ENCODE measurements around the gene SLC35G1. TPM values are rescaled to one million over a fixed set of nuclear protein-coding genes. Genes with fewer than 3 reads are reported as not detected.

The SLC35G1 gene
- total and polyA plus RNA-seq, 12 donors: 0.86 to 4.0 (median 2.4) TPM

DNA sequence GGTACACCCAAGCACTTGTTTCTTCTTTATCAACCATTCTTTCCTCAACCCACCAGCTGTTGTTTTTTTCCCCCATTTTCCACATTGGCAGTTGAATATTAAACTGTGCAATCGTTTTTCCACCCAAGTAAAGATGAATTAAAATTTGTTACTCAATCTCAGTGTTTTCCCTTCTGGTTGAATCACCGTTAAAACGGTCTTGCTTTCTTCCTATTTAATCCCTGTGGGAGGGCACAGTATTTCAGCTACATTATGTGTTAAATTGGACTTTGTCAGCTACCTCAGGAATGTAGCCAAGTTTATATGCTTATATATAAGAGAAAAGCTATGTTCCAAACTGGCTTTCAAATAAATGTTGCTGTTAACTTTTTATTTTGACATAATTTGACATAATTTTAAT lies 19.9 kb downstream of the SLC35G1 start:
- WGBS, 2 donors: 49 to 59% methylated on average over 3 of the region's 3 CpGs

DNA sequence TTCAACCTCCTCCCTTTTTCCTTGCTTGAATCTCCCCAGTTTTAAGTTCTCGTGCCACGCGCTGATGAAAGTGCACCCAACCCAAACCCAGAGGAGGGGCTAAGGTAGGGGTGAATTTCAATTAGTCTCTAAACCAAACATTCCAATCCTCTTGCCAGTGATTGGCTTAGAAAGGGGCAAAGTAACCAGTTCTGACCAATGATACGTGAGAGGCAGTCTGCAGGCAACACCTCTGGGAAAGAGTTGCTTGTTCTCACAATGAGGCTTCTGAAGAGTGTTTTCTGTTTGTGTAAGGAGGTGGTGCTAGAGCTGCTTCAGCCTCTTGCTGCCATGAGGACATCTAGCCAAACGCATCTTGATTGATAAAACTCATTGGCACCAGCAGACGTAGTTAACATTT lies 21.8 kb downstream of the SLC35G1 start:
- H3K4me1 ChIP-seq: peaks cover 0 to 20% (median 9%) of the 10 kb centered on the region in 9 donors
- WGBS, 2 donors: 88 to 89% methylated on average over 6 of the region's 6 CpGs
- ATAC-seq (no peak), DNase-seq (no peak)
- H3K36me3 ChIP-seq: no peaks in the 10 kb centered on the region
- TF ChIP-seq, protein P1, sequence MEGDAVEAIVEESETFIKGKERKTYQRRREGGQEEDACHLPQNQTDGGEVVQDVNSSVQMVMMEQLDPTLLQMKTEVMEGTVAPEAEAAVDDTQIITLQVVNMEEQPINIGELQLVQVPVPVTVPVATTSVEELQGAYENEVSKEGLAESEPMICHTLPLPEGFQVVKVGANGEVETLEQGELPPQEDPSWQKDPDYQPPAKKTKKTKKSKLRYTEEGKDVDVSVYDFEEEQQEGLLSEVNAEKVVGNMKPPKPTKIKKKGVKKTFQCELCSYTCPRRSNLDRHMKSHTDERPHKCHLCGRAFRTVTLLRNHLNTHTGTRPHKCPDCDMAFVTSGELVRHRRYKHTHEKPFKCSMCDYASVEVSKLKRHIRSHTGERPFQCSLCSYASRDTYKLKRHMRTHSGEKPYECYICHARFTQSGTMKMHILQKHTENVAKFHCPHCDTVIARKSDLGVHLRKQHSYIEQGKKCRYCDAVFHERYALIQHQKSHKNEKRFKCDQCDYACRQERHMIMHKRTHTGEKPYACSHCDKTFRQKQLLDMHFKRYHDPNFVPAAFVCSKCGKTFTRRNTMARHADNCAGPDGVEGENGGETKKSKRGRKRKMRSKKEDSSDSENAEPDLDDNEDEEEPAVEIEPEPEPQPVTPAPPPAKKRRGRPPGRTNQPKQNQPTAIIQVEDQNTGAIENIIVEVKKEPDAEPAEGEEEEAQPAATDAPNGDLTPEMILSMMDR (IDR thresholded peaks at IDR 0.05): no peak
- H3K4me3 ChIP-seq: no peak overlapping the region
- intact Hi-C loops (cut with DNase I): loop anchor here (5.0 to 10.0 kb wide), 10 partner anchors 77 to 529 kb away; partner anchors contain the start of genes NOC3L (in 1 of the 10) and PLCE1 (in 1 of the 10)
- no peaks in the 10 kb centered on the region for H3K27me3 ChIP-seq
- no peaks in the 10 kb centered on the region for H3K9me3 ChIP-seq
- H3K27ac ChIP-seq: no peak overlapping the region

More for the DNA sequence above, 19.9 kb downstream of the SLC35G1 start:
- no peak for DNase-seq
- Histone ChIP-seq H3K27ac (no peak overlapping the region), H3K36me3 (no peaks in the 10 kb centered on the region), H3K9me3 (no peaks in the 10 kb centered on the region), H3K27me3 (no peaks in the 10 kb centered on the region), H3K4me3 (no peak overlapping the region), H3K4me1 (peaks cover 0 to 20% (median 9%) of the 10 kb centered on the region in 9 donors)
- TF ChIP-seq, protein P1 (IDR thresholded peaks at IDR 0.05): no peak
- intact Hi-C loops (cut with DNase I): loop anchor here in 8 of 10 donors (10.0 kb wide), 5 partner anchors 161 to 531 kb away; no protein-coding TSS in a partner anchor
- no peak for ATAC-seq

DNA sequence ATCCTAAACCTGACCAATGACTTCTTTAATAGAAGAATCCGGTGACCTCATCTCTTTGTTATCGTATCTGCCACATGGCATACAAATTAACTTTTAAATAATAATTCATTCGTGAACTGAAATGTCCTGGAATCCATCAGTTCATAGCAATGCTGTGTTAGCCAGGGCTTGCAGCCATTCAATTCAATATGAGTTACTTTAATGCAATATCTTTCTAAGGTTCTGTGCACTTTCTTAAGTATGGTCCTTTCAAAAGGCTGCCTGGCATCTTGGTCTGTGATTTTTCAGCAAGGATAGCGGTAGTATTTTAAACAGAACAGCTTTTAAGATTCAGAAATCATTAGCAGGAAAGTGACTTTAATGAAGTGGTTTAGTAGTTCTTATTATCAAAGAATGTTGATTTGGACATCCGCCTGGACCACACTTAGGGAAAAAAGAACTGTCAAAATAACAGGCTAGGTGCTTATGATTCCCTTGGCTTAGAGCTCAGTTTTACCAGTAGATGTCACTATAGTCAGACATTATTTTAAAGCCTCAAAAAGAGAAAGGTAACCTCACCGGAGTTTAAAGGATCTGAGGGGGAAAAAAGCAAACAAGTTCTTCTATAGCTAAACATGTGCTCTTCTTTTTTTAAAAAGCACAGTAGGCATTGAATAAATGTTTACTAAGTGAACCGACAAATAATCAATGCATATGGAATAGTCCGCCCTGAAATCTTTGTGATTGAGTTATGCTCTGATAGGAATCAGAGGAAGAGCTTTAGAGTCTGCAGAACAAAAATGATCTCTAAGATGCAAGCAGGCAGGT lies 22.7 kb downstream of the SLC35G1 start:
- WGBS, 2 donors: 51 to 53% methylated on average over 8 of the region's 8 CpGs
- intact Hi-C loops (cut with DNase I): loop anchor here (1.0 to 10.0 kb wide), 12 partner anchors 76 to 528 kb away; partner anchors contain the start of genes NOC3L (in 1 of the 10) and PLCE1 (in 1 of the 10)
- Histone ChIP-seq H3K36me3 (no peaks in the 10 kb centered on the region), H3K27me3 (no peaks in the 10 kb centered on the region), H3K4me3 (peak overlapping the region in 4 of 10 donors; percentile 9 to 34 (median 16)), H3K9me3 (no peaks in the 10 kb centered on the region), H3K4me1 (peaks cover 0 to 20% (median 9%) of the 10 kb centered on the region in 9 donors), H3K27ac (no peak overlapping the region)
- DNase-seq (no peak), ATAC-seq (peak in 6 of 8 donors; percentile 33 to 79 (median 70))
- TF ChIP-seq, protein P1 (IDR thresholded peaks at IDR 0.05): peak; percentile 14 to 72 (median 54)

DNA sequence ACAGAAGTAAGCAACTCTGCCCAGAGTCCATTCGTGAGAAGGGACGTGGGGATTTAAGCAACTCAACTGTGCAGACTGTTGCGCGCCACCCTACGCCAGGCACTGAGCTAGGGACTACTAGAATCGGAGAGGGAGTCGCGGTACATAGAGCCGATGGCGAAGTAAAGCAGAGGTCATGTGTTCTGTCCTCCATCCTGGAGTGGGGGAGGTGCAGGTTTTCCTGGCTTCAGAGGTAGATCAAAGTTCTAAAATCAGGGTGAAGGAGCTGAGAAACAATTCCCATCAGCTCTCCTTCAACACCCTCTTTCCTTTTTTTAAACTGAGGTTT lies 23.2 kb downstream of the SLC35G1 start:
- TF ChIP-seq, protein P1 (IDR thresholded peaks at IDR 0.05): no peak
- peaks cover 0 to 20% (median 9%) of the 10 kb centered on the region in 9 donors for H3K4me1 ChIP-seq
- peak in 3 of 8 donors; percentile 53 to 57 (median 53) for ATAC-seq
- intact Hi-C loops (cut with DNase I): loop anchor here (2.0 to 10.0 kb wide), 11 partner anchors 75 to 528 kb away; partner anchors contain the start of genes NOC3L (in 1 of the 10) and PLCE1 (in 1 of the 10)
- peak overlapping the region in 4 of 10 donors; percentile 9 to 34 (median 16) for H3K4me3 ChIP-seq
- H3K27ac ChIP-seq: no peak overlapping the region
- no peaks in the 10 kb centered on the region for H3K27me3 ChIP-seq
- H3K9me3 ChIP-seq: no peaks in the 10 kb centered on the region
- no peak for DNase-seq
- 68 to 75% methylated on average over 10 of the region's 10 CpGs for WGBS, 2 donors
- no peaks in the 10 kb centered on the region for H3K36me3 ChIP-seq

All from heart right ventricle (tissue), 16 donors.